Left colon (tissue), 2 donors: ENCODE results near the gene GLYR1. TPM values are rescaled to one million over a fixed set of nuclear protein-coding genes. Genes with fewer than 3 reads are reported as not detected.

Experiments
- ATAC-seq: fragments of 200-7000 bp; cut with Tn5 transposase; one replicate; pipeline ENCODE4 v1.9.1; 2020; ENCODE audit warnings: mild to moderate bottlenecking, moderate library complexity
- DNase-seq, 2 donors: peaks; one replicate each; pipeline ENCODE4 v3.0.0-alpha.2; 2020
- intact Hi-C, 2 donors: fragments of 100-400 bp; cut with DNase I in 1 of 2; cut with micrococcal nuclease in 1 of 2; formaldehyde crosslinking; loops; one replicate each; pipeline versions ENCODE4 v1.11.2 to v1.14.0; 2022; cut with DNase I, micrococcal nuclease
- total RNA-seq, 2 donors: library from RNA; stranded (reverse); fragmentation: NEBNext Ultra II Directional; extraction: Animal tissue kit (Norgen Biotek cat#: 25700); gene quantifications; one replicate each; pipeline ENCODE4 v1.2.1, GENCODE V29; 2021
- donor health status: DM: no; HTN: no; CAD: no.
- donor health status: DM: yes; HTN: yes; CAD: no.

The GLYR1 gene
- total RNA-seq, 2 donors from 2014 or later: 106 to 114 TPM

DNA sequence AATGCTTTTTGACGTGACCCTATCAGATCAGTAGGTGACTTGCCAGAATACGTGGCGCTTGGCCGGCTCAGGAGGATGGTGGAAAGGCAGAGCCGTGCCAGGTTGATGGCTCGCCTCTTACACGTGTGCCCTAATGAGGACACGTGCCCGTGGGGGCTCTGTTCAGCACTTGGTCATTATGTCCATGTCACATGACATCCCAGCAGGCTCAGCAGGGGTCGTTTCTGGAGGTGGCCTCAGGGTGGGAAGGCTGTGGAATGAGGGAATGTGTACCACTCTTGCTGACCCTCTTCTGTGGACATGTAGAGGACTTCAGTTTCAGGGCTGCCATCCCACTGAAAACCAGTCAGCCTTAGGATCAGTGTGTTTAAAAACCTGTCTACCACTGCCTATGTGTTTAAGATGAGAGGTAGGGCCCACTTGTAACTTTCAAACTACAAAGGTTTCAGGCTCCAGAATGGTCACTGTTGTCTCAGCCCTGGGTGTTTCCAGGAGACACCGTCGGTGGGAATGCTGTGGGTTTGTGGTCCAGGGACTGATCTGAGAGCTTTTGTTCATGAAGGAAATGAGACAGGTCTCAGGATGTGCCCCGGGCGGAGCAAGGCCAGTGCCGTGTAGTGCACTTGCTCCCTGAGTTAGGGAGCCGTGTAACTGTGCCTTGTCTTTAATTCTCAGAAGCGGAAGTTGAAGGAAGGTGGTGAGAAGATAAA, 12.3 kb upstream of the GLYR1 start:
- intact Hi-C loops: no loop called here
- DNase-seq (no peak), ATAC-seq (no peak)

DNA sequence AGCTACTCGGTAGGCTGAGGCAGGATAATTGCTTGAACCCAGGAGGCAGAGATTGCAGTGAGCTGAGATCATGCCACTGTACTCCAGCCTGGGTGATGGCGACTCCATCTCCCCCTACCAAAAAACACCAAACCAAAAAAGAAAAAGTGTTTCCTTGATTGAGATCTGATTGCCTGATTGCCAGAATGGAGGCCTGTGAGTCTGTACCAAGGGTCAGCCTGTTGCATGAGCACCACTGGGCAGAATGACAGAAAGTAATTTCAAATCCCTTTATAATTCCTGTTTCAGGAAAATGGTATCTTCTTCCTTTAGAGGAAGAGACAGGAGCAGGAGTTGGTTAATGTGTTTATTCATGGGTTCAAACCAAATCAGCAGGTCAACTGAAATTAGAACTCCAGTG, 8.7 kb upstream of the GLYR1 start:
- no peak for ATAC-seq
- intact Hi-C loops: no loop called here
- DNase-seq: no peak

DNA sequence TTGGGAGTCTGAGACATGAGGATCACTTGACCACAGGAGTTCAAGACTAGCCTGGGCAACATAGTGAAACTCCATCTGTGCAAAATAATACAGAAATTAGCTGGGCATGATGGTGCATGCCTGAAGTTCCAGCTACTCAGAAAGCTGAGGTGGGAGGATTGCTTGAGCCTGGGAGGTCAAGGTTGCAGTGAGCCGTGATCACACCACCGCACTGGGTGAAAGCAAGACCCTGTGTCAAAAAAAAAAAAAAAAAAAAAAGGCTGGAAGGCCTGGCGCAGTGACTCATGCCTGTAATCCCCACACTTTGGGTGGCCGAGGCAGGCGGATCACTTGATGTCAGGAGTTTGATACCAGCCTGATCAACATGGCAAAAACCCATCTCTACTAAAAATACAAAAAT, 8.3 kb upstream of the GLYR1 start:
- intact Hi-C loops: no loop called here
- no peak for ATAC-seq

DNA sequence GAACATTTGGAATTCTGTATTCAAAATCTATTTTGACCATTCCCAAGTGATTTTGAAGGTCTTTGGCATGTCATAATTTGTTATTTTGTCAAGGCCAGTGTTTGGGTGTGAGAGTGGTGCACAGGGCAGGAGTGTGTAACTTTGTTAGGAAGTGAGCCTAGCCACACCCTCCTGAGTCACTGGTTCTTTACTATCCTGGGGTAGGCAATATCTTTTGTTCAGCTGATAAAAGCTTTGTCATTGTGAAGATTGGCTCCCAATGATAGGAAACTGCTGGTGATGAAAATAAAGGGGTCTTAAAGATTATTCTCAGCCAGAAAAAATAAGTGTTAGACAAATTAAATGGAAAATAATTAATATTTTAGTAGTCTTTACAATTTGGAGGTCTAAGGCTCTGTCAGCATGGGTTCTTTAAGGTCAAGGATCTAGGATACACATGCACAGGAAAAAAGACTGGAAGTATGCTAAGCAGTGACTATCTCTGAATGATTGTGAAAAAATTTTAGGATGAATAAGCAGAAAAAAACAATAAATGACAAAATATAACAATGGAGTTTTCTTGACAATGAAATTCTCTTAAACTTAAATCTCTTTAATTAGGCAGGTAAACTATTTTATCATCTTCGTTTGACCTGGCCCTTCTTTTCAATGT, 5.3 kb upstream of the GLYR1 start:
- peak; percentile 41 for ATAC-seq
- DNase-seq: no peak
- intact Hi-C loops: no loop called here

More for the DNA sequence above, 8.3 kb upstream of the GLYR1 start:
- DNase-seq: no peak

DNA sequence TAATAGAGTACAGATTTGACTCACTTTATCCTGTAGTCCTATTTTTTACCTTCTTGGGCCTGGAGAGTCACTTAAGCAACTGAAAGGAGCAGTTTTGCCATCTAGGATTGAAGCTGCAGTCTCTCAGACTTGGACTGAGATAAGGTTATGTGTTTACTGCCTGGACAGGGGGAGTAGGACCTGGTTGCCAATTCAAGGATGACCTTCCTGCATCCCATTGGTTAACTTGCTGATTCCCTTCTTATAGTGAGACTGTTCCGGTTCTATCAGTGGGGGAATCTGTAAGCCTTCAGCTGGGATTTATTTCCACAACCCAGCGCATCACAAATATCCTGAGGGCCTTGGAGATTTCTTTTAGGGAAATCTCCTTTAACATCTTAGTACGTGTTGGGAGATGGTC, 3.1 kb upstream of the GLYR1 start:
- ATAC-seq: no peak
- intact Hi-C loops: no loop called here
- DNase-seq: no peak

DNA sequence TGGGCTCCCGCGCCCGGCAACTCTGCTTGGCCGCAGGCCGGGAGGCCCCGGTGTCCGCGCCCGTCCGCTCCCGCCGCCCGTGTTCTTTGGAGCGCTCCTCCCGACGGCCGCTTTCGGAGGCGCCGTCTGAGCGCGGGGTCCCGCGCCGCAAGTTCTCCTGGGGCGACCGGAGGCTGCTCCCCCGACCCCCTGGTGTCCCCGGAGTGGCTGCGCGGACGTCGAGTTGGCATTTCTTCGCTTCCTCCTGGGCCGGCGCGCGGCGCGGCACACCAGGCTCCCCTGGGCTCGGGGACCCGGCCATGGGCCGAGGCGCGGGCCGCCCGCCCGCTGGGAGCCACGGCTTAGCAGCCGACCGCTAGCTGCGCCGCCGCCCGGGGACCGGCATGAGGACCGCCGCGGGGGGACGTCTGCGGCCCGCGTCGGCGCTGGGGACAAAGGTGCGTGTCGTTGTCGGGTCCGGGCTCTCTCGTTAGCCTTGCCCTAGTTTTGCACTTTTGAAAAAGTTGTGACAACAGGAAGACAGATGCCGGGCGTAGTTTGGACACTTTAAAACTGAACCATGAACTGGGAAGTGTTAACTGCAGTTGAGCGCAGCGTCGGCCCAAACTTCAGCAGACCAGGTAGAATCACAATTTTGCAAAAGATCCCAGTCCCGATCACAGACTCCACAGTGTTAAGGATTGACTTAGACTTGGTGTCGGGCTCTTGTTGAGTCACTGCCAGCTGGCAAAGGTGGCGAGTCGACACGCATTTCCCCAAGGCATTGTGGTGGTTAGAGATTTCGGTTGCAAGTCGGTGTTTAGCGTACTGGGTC, 893 bp upstream of the GLYR1 start:
- peak; percentile 38 for ATAC-seq
- peak; percentile 46 to 60 for DNase-seq
- intact Hi-C loops: loop anchor here in 1 of 2 donors (5.0 kb wide), 1 partner anchor 109 kb away; the partner anchor contains the start of gene SEC14L5

DNA sequence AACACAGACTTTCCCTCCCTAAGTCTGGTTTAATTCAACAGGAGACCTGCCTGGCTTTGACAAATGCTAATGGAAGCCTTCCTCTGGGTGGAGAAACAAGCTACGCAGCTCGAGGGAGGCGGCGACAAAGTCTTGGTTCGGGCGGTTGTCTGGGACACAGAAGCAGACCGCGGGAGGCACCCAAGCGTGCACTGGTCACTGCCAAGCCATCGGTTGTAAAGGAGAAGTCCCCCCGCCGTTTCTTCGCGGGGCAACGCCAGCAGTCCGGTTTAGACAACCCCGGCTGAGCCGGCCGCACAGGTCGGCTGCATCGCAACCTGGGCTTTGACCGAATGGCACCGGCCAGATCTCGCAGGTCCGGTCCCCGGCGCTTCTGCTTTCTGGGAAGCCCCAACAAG, 586 bp downstream of the GLYR1 start:
- intact Hi-C loops: loop anchor here in 1 of 2 donors (5.0 kb wide), 1 partner anchor 111 kb away; the partner anchor contains the start of gene SEC14L5
- ATAC-seq (peak; percentile 63), DNase-seq (peak; percentile 75 to 80)

DNA sequence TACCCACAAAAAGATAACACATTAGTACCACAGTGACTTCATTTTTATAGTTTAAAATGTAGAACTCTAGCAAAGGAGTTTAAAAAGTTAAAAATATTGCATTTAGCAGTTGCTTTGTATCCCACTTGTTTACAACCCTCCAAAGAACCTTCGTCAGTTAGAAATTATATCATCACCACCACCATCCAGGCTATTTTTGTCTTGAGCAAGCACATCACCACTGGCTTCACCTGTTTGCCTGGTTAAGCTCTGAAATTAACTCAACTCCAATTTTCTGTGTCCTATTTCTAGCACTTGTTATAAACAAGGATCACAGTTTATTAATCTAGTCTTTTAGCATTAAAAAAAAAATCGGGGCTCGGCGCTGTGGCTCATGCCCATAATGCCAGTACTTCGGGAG, 6.1 kb downstream of the GLYR1 start:
- intact Hi-C loops: no loop called here
- ATAC-seq (no peak), DNase-seq (no peak)

DNA sequence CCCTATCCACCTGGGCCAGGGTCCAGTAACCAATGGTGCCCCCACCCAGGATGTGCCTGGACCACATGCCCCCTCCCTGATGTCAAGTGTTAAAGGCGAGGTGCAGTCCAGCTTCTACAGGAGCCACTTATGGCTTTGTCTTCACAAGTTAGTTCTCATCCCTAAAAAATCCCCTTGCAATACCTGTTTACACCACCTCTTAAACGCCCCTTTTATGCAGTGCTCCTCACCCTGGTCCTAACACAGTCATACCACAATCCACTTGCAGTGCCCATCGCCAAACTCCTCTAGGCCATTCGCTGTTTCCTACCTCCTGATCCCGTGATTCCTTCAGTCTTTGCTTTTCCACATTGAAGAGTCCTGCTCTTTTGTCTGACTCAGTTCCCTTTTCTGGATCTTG, 7.1 kb downstream of the GLYR1 start:
- intact Hi-C loops: no loop called here
- no peak for ATAC-seq
- no peak for DNase-seq

DNA sequence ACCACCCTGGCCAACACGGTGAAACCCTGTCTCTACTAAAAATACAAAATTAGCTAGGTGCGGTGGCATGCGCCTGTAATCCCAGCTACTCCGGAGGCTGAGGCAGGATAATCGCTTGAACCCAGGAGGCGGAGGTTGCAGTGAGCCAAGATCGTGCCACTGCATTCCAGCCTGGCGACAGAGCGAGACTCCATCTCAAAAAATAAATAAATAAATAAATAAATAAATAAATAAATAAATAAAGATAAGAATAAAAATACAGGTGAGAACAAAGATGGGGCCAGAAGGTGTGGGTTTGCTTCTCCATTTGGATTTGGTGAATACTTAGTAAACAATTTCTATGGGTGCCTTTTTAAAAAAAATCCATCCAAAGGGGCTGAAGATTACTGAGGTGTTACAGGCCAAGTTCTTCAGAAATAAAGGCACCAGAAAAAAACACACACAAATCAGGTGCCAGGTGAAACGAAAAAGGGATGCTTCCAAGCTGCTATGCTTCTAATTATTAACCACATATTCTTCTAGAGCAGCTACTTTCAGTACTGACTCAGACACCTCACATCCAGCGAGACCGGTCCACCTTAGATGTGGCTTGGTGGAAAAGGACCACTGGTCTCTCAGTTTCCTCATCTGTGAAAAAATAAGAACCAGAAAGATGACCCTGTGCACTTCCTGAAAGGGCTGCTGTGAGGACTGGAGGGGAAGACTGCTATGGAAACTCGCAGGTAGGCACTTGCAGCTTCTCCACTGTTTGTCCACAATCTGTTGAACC, 9.2 kb downstream of the GLYR1 start:
- intact Hi-C loops: no loop called here
- no peak for ATAC-seq
- DNase-seq: no peak

DNA sequence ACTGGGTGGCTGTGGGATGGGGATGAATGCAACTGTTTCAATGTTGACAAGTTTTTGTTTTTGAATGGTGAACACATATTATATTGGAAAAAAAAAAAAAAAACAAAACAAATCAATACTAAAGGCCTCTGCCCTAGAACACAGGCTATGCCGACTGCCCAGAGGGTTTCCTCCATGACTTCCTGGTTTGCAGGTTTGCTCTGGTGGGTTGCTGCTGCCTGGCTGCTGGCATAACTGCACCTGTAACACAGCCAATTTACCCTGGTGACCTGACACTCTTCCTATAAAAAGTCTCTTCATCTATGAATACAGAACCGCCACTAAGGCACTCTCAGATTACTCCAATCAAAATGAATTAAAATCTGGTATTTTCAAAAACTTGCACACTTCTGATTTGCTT, 10.4 kb downstream of the GLYR1 start:
- no peak for ATAC-seq
- DNase-seq: no peak
- intact Hi-C loops: no loop called here

DNA sequence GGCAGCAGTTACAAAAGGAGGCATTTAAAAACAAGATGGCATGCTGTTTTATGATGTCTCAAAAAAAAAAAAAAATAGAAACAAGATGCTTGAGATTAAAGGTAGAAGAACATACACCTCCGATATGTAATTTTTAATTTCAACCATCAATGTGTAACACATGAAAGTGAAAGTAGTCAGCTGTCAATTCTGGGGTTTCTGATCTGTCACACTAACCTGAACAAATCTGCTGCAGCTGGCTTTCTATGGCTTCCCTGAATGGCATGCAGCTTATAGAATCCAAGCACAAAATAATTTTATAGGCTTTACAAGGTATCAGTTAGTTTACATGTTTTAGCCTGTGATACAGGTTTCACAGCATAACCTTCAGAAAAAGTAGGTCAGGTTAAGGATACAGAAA, 13.5 kb downstream of the GLYR1 start:
- ATAC-seq (no peak), DNase-seq (no peak)
- intact Hi-C loops: no loop called here

DNA sequence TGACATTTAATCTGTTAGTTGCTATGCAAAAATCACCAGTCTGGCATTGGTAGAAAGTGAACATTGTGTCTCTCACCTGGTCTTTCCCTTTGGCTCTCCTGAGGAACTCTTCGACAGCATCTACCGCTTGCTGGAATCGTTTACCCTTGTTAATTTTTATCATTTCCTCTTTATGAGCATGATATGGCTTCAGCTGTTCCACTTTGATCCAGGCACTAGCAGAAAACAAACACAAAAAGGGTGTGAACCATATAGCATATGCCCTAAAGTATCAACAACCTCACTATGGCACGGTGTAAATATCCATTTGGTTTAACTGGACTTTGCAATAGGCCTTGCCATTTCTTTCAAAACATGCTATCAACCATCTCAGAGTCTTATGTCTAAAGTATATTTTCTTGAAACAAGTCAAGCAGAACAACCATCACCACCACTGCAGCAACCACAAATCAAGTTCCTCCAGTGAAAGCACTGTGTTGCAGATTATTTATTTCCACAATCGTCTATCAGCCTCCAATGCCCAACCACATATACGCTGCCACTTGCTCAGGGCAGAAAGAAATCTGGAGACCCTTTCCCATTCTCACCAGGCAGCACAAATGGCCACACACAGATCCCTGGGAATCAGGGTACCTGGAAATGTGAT, 14.3 kb downstream of the GLYR1 start:
- ATAC-seq (peak; percentile 83), DNase-seq (no peak)
- intact Hi-C loops: no loop called here

DNA sequence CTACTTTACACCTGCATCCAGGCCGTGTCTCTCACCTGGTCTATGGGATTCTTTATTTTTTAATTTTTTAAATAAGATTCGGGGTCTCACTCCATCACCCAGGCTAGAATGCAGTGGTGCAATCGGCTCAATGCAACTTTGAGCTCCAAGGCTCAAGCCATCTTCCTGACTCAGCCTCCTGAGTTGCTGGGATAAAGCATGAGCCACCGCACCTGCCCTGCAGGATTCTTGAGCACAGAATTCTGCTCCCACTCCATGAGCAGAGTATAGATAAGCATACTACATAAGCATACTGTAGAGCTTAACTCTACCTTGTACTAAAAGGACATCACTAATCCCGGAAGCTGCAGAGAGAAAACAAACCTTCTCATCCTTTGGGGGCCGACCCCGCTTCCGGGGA, 15.5 kb downstream of the GLYR1 start:
- no peak for DNase-seq
- ATAC-seq: no peak
- intact Hi-C loops: no loop called here

DNA sequence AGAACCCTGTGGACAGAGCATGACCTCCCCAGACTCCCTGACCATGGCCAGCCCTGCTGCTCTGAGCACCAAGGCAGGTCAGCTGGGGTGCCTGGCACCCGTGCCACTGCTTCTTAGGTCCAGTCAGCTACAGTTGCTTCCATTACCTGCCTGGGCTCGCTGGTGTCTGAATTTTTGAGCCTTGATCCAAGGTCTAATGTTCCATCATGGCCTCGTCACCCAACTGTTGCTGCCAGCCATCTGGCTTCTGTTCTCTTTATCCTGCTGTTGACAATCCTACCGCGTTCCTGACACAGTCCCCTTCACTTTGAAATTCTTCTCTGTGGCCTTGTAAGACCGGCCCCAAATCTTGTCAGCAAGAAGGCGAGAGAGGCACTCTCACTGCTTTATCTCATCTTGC, 16.7 kb downstream of the GLYR1 start:
- intact Hi-C loops: no loop called here
- DNase-seq (no peak), ATAC-seq (no peak)

DNA sequence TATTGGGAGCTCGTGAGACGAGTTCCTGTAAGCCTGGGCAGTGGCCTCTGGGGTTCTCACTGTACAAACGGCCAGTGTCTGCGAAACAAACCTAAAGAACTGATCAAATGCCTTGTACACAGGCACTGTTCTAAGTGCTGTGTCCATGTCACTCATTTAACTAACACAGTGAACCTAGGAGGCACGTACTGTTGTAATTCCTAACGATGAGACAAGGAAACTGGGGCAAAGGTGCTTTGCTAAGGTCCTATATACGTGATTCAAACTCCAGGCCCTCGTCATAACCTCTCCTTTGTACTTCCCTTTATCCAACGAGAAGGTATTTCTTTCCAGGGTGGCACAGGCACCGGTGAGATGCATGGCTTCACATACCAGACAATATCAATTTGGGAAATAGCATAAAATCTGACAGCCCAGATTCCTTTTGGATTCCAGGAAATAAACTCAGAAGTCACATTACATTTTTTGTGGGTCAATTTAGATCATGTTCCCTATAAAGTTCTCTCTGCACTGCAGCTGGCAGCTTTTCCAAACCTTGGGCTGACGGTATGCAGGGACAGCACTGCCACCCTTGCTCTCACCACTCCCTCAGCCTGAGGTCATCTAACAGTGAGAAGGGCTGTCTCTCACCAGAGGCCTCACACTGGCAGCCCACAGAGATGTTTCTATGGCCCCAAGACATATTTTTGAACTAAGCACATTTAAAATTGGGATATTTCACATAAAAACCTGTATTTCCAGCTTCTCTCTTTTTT, 18.3 kb downstream of the GLYR1 start:
- DNase-seq (peak; percentile 23 to 60), ATAC-seq (peak; percentile 83)
- intact Hi-C loops: no loop called here

DNA sequence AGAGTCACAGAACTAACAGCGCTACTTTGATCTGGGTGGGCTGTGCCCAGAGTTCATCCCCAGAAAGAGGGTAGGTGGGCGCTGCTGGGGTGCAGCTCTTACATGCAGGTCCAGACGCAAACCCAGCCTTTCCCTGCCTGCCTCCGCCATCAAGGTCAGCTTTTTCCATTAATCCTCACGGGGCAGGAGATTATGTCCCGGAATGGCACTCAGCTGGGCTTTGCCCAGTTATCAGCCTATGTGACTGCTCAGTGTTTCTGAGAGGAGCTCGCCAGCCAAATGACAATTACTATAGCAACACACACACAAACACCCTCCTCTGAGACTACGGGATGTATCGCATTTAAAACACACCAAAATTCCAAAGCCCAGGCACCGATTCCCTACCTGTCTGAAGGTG, 20.1 kb downstream of the GLYR1 start:
- ATAC-seq: no peak
- no peak for DNase-seq
- intact Hi-C loops: no loop called here

DNA sequence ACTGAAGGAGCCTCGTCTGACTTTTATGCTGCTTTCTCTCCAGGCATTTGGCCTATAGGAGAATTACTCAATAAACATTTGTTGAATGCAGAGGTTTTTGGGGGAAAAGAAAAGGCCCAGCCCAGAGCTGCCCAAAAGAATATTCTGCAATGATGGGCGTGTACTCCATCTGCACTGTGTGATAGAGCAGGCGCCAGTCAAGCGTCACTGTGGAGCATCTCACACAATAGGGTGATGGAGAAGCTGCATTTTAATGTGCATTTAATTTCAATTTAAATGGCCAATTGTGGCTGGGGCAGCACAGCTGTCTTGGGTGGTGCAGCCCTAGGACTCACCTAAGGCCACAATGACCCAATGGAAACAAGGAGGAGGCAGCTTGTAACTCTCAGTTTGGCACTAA, 20.6 kb downstream of the GLYR1 start:
- ATAC-seq (no peak), DNase-seq (no peak)
- intact Hi-C loops: no loop called here
